Lung (tissue), 12 donors: Measurements from ENCODE around the gene GRIA4. TPM values are rescaled to one million over a fixed set of nuclear protein-coding genes. Genes with fewer than 3 reads are reported as not detected.

Experiments
- ATAC-seq: fragments of 200-7000 bp; cut with Tn5 transposase; one replicate; pipeline ENCODE4 v1.9.1; 2020; ENCODE audit warnings: moderate number of reproducible peaks; ENCODE audit not compliant: insufficient read depth, low FRiP score
- DNase-seq, 3 donors: peaks; one replicate each; pipeline ENCODE4 v3.0.0-alpha.2; 2013 to 2017
- H3K27ac ChIP-seq, 2 donors: one replicate each; pipeline ENCODE4 v1.5.1; 2013; ENCODE audit warnings: mild to moderate bottlenecking in 2 of 2, moderate library complexity in 2 of 2, control low read depth in 1 of 2, inconsistent platforms in 1 of 2, low read depth in 1 of 2, low read length in 1 of 2
- H3K27me3 ChIP-seq, 3 donors: one replicate each; pipeline ENCODE4 v1.5.1; 2013; ENCODE audit warnings: low read length in 2 of 3; ENCODE audit not compliant: control insufficient read depth in 3 of 3, insufficient read depth in 3 of 3
- H3K36me3 ChIP-seq, 4 donors: one replicate each; pipeline ENCODE4 v1.5.1; 2013; ENCODE audit warnings: low read length in 4 of 4, mild to moderate bottlenecking in 1 of 4, moderate library complexity in 1 of 4; ENCODE audit not compliant: control insufficient read depth in 4 of 4, insufficient read depth in 4 of 4
- H3K4me1 ChIP-seq, 5 donors: one replicate each; pipeline ENCODE4 v1.5.1; 2013; ENCODE audit warnings: low read length in 5 of 5, mild to moderate bottlenecking in 2 of 5, moderate library complexity in 1 of 5; ENCODE audit not compliant: control insufficient read depth in 5 of 5, insufficient read depth in 5 of 5
- H3K4me3 ChIP-seq: one replicate; pipeline ENCODE4 v1.5.1; 2013; ENCODE audit warnings: mild to moderate bottlenecking, control low read depth, moderate library complexity
- H3K9ac ChIP-seq, 2 donors: one replicate each; pipeline ENCODE4 v1.5.1; 2013; ENCODE audit warnings: low read length in 2 of 2, control low read depth in 1 of 2; ENCODE audit not compliant: insufficient read depth in 1 of 2
- H3K9me3 ChIP-seq, 4 donors: one replicate each; pipeline ENCODE4 v1.5.1; 2013; ENCODE audit warnings: low read length in 3 of 4, mild to moderate bottlenecking in 1 of 4, moderate library complexity in 1 of 4; ENCODE audit not compliant: control insufficient read depth in 4 of 4, insufficient read depth in 3 of 4
- WGBS, 2 donors: extraction: QIAGEN DNeasy Blood & Tissue Kit; methylation state at CpG; one replicate each; pipeline ENCODE4 v1.1.7; 2013; 5-methylcytosine and 5-hydroxymethylcytosine counted together
- polyA plus RNA-seq, 2 donors: library from polyadenylated mRNA; stranded (reverse); fragments of 200-250 nt; gene quantifications; one replicate each; pipeline ENCODE4 v1.2.1, GENCODE V29; 2013
- total RNA-seq, 2 donors: library from RNA; depleted of rRNA in 1 of 2; stranded (reverse); fragments of >200 nt in 1 of 2; gene quantifications; one replicate each; pipeline ENCODE4 v1.2.1, GENCODE V29; 2014 to 2021
- TF ChIP-seq, protein P1 (sequence below): IDR thresholded peaks from 2 replicates; pipeline ENCODE4 v1.5.1; 2012; ENCODE audit warnings: mild to moderate bottlenecking; ENCODE audit errors: control extremely low read depth, extremely low read depth
- donor health status: control.
- donor health status: control.
- donor health status: Bipolar disorder and iron deficiency.
- donor health status: healthy.
- donor health status: DM: yes; HTN: yes; CAD: no.

GRIA4 gene
- total and polyA plus RNA-seq, 4 donors = 0.12 to 0.77 TPM; not detected in 2

DNA sequence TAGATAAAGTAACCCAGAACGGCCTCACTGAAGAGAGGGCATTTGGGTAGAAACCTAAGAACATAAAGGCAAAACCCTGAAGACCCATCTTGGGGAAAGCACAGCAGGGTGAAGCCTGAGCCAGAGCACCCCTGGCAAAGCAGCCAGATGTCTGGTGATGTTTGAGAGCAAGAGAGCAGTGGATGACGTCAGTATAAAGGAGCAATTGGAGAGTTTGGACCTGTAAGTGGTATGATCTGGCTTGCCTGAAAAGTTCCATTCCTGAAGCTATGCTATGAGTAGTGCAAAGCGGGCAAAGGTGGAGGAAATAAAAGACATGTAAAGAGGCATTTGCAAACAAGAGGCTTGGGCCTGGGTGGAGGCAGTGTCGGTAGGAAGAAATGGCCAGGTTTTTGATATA lies 244.4 kb downstream of the GRIA4 start:
- Histone ChIP-seq H3K27ac (no peak overlapping the region), H3K27me3 (no peaks in the 10 kb centered on the region), H3K9ac (no peak overlapping the region), H3K4me1 (peaks cover 0 to 12% (median 0%) of the 10 kb centered on the region in 5 donors), H3K9me3 (no peaks in the 10 kb centered on the region), H3K4me3 (no peak overlapping the region), H3K36me3 (no peaks in the 10 kb centered on the region)
- TF ChIP-seq, protein P1, sequence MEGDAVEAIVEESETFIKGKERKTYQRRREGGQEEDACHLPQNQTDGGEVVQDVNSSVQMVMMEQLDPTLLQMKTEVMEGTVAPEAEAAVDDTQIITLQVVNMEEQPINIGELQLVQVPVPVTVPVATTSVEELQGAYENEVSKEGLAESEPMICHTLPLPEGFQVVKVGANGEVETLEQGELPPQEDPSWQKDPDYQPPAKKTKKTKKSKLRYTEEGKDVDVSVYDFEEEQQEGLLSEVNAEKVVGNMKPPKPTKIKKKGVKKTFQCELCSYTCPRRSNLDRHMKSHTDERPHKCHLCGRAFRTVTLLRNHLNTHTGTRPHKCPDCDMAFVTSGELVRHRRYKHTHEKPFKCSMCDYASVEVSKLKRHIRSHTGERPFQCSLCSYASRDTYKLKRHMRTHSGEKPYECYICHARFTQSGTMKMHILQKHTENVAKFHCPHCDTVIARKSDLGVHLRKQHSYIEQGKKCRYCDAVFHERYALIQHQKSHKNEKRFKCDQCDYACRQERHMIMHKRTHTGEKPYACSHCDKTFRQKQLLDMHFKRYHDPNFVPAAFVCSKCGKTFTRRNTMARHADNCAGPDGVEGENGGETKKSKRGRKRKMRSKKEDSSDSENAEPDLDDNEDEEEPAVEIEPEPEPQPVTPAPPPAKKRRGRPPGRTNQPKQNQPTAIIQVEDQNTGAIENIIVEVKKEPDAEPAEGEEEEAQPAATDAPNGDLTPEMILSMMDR = no peak
- no peak for DNase-seq
- whole genome bisulfite sequencing, 2 donors = 89 to 92% methylated on average over 4 of the region's 4 CpGs
- no peak for ATAC-seq

DNA sequence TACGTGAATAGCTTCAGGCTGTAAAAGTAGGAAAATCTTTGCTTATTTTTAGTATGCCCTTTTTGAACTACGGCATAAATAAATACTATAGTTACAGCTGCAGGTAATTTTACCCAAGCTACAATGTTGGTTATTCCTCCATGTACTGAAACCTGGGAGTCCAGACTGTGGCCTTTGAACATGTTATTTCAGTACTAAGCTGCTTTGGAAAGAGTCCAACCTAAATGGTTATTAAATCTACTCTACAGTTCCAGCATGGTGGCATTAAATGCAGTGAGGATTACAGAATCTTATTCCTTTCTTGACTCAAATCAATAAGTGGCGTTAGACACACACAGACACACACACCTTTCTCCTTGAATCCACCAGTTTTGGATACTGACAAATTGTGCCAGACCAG lies 247.1 kb downstream of the GRIA4 start:
- no peak for DNase-seq

DNA sequence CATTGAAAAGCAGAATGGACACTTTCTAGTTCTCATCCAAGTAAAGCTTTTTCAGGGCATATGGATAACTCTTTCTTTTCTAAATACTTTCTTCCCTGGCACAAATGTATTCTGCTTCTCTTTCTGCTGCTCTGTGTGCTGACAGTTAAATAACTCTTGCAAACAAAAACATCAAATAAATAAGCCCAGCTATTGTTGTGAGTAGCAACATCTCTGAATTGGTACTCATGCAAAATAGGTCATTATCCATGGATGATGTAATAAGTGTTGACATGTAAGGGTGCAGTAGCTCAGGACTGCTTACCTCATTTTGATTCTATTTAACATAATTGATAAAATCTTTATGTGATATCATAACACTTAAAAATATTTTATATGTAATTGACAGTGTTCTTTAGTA lies 247.9 kb downstream of the GRIA4 start:
- no peaks in the 10 kb centered on the region for H3K9me3 ChIP-seq
- H3K4me1 ChIP-seq = peaks cover 0 to 4% (median 0%) of the 10 kb centered on the region in 5 donors
- ATAC-seq (no peak), DNase-seq (no peak)
- no peaks in the 10 kb centered on the region for H3K27me3 ChIP-seq
- H3K27ac ChIP-seq = no peak overlapping the region
- H3K36me3 ChIP-seq = no peaks in the 10 kb centered on the region
- TF ChIP-seq, protein P1 = no peak
- no peak overlapping the region for H3K9ac ChIP-seq
- no peak overlapping the region for H3K4me3 ChIP-seq

More for the DNA sequence above, 247.1 kb downstream of the GRIA4 start:
- H3K27me3 ChIP-seq = no peaks in the 10 kb centered on the region
- H3K9ac ChIP-seq = no peak overlapping the region
- WGBS, 2 donors = 83 to 90% methylated on average over 3 of the region's 3 CpGs
- peaks cover 0 to 12% (median 0%) of the 10 kb centered on the region in 5 donors for H3K4me1 ChIP-seq
- TF ChIP-seq, protein P1 = no peak
- H3K27ac ChIP-seq = no peak overlapping the region
- no peak overlapping the region for H3K4me3 ChIP-seq
- no peak for ATAC-seq
- no peaks in the 10 kb centered on the region for H3K36me3 ChIP-seq
- no peaks in the 10 kb centered on the region for H3K9me3 ChIP-seq

DNA sequence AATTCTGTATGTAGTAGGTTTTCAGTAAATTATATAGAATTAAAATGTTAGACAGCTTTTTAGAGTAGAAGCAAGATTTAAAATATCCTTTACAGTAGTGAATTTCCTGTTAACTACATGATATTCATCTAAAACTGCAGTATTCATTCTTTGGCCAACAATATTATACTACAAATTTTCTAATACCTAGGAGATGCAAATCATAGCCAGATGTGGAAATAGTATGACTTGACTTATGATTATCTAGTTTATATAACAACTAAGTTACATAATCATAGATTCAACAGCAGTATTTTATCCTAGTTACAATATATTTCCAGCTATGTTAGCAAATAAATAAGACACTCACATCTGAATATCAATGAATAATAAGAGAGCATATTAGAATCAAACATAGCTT lies 249.0 kb downstream of the GRIA4 start:
- Histone ChIP-seq H3K9ac (no peak overlapping the region), H3K9me3 (no peaks in the 10 kb centered on the region), H3K27ac (no peak overlapping the region), H3K27me3 (no peaks in the 10 kb centered on the region), H3K36me3 (no peaks in the 10 kb centered on the region), H3K4me1 (no peaks in the 10 kb centered on the region), H3K4me3 (no peak overlapping the region)
- DNase-seq (no peak), ATAC-seq (no peak)
- TF ChIP-seq, protein P1 = no peak
